Sciatic nerve (tissue), 2 donors: ENCODE data around the gene SPTBN4. TPM values are rescaled to one million over a fixed set of nuclear protein-coding genes. Genes with fewer than 3 reads are reported as not detected.
"Not testable (repeated sequence)": the region's sequence is repeated elsewhere in the genome, so short reads cannot be mapped to it uniquely, and the experiment has no call there.

Experiments used
- ATAC-seq: fragments of 200-7000 bp; cut with Tn5 transposase; one replicate; pipeline ENCODE4 v1.9.1; 2020; ENCODE audit warnings: mild to moderate bottlenecking, moderate library complexity
- DNase-seq: peaks from one replicate; pipeline ENCODE4 v3.0.0-alpha.2; 2020; ENCODE audit warnings: low spot score
- intact Hi-C: fragments of 100-400 bp; cut with DNase I; formaldehyde crosslinking; loops from one replicate; pipeline ENCODE4 v1.14.2; 2022
- total RNA-seq: library from RNA; stranded (reverse); fragmentation: NEBNext Ultra II Directional; extraction: Animal tissue kit (Norgen Biotek cat#: 25700); gene quantifications from one replicate; pipeline ENCODE4 v1.2.1, GENCODE V29; 2021
- donor health status: DM: no; HTN: no; CAD: no.
- donor health status: DM: no; HTN: no; CAD: no.

Gene SPTBN4
- total RNA-seq, 1 donor from 2014 or later = 20.9 TPM

GRCh38 chr19:40497214-40497613 is 30.4 kb downstream of the SPTBN4 start:
- ATAC-seq (no peak), DNase-seq (no peak)
- intact Hi-C loops = no loop called here

- DNase-seq = no peak
- no peak for ATAC-seq
- intact Hi-C loops = no loop called here
These were observed 32.5 kb downstream of the SPTBN4 start for GRCh38 chr19:40499320-40499719.

- intact Hi-C loops, ATAC-seq, DNase-seq: not testable (repeated sequence)
These were observed 34.1 kb downstream of the SPTBN4 start for GRCh38 chr19:40500678-40501530.

GRCh38 chr19:40501599-40501998 is 34.8 kb downstream of the SPTBN4 start:
- intact Hi-C loops = no loop called here
- DNase-seq (no peak), ATAC-seq (no peak)

GRCh38 chr19:40502081-40502480 is 35.3 kb downstream of the SPTBN4 start:
- DNase-seq (no peak), ATAC-seq (no peak)
- intact Hi-C loops = no loop called here

GRCh38 chr19:40502647-40503319 is 36.0 kb downstream of the SPTBN4 start:
- DNase-seq (no peak), ATAC-seq (no peak)
- intact Hi-C loops = no loop called here

GRCh38 chr19:40503320-40503695 is 36.5 kb downstream of the SPTBN4 start:
- DNase-seq = no peak
- intact Hi-C loops = no loop called here
- ATAC-seq = no peak

- ATAC-seq (no peak), DNase-seq (no peak)
- intact Hi-C loops = no loop called here
These were observed 39.3 kb downstream of the SPTBN4 start for GRCh38 chr19:40506099-40506498.

- DNase-seq (no peak), ATAC-seq (no peak)
- intact Hi-C loops = no loop called here
These were observed 41.1 kb downstream of the SPTBN4 start for GRCh38 chr19:40507892-40508291.

GRCh38 chr19:40508739-40509260 is 42.0 kb downstream of the SPTBN4 start:
- no peak for DNase-seq
- intact Hi-C loops = no loop called here
- no peak for ATAC-seq

GRCh38 chr19:40510526-40511115 is 43.8 kb downstream of the SPTBN4 start:
- no peak for DNase-seq
- no peak for ATAC-seq
- intact Hi-C loops = no loop called here

- intact Hi-C loops = no loop called here
- no peak for DNase-seq
- ATAC-seq = no peak
These were observed 44.7 kb downstream of the SPTBN4 start for GRCh38 chr19:40511487-40511886.

GRCh38 chr19:40512110-40512472 is 45.3 kb downstream of the SPTBN4 start:
- ATAC-seq (peak; percentile 13), DNase-seq (no peak)
- intact Hi-C loops = no loop called here

- ATAC-seq = peak; percentile 17
- no peak for DNase-seq
- intact Hi-C loops = no loop called here
These were observed 45.9 kb downstream of the SPTBN4 start for GRCh38 chr19:40512473-40513344.

GRCh38 chr19:40513345-40513678 is 46.5 kb downstream of the SPTBN4 start:
- intact Hi-C loops = no loop called here

GRCh38 chr19:40513741-40514315 is 47.0 kb downstream of the SPTBN4 start:
- ATAC-seq (no peak), DNase-seq (no peak)
- intact Hi-C loops = no loop called here

More at GRCh38 chr19:40513345-40513678, 46.5 kb downstream of the SPTBN4 start:
- ATAC-seq (no peak), DNase-seq (no peak)

- intact Hi-C loops = no loop called here
- no peak for DNase-seq
- ATAC-seq = no peak
These were observed 50.4 kb downstream of the SPTBN4 start for GRCh38 chr19:40517248-40517647.
